ENCODE data around the gene IGSF10.
"Not testable (repeated sequence)": the region's sequence is repeated elsewhere in the genome, so short reads cannot be mapped to it uniquely, and the experiment has no call there.

Gene IGSF10

GRCh38 chr3:151460774-151461450, at the start of gene IGSF10:
Gene IGSF10, minus strand, starts transcription at chr3:151461061. Its CDS starts 2,352 bp downstream, at chr3:151458709.
- DNase-seq = no peak

- DNase-seq = not testable (repeated sequence)
Measured at GRCh38 chr3:151509468-151510135, 48.7 kb upstream of the IGSF10 start.

- DNase-seq = no peak
Measured at GRCh38 chr3:151504606-151505005, 43.7 kb upstream of the IGSF10 start.

GRCh38 chr3:151503074-151503473, 42.2 kb upstream of the IGSF10 start:
- DNase-seq = no peak

GRCh38 chr3:151501923-151502632, 41.2 kb upstream of the IGSF10 start:
- no peak for DNase-seq

- DNase-seq = peak; percentile 23
Measured at GRCh38 chr3:151501171-151501922, 40.5 kb upstream of the IGSF10 start.

GRCh38 chr3:151499168-151499567, 38.3 kb upstream of the IGSF10 start:
- no peak for DNase-seq

GRCh38 chr3:151491525-151491924, 30.7 kb upstream of the IGSF10 start:
- DNase-seq = no peak

- DNase-seq = not testable (repeated sequence)
Measured at GRCh38 chr3:151487833-151488232, 27.0 kb upstream of the IGSF10 start.

GRCh38 chr3:151483961-151484520, 23.2 kb upstream of the IGSF10 start:
- no peak for DNase-seq

GRCh38 chr3:151483488-151483887, 22.6 kb upstream of the IGSF10 start:
- no peak for DNase-seq

- DNase-seq = no peak
Measured at GRCh38 chr3:151480492-151480891, 19.6 kb upstream of the IGSF10 start.

GRCh38 chr3:151479452-151479851, 18.6 kb upstream of the IGSF10 start:
- no peak for DNase-seq

- DNase-seq = no peak
Measured at GRCh38 chr3:151478335-151478697, 17.5 kb upstream of the IGSF10 start.

GRCh38 chr3:151477591-151478334, 16.9 kb upstream of the IGSF10 start:
- no peak for DNase-seq

- DNase-seq = no peak
Measured at GRCh38 chr3:151476344-151477018, 15.6 kb upstream of the IGSF10 start.

GRCh38 chr3:151468284-151468917, 7.5 kb upstream of the IGSF10 start:
- peak; percentile 60 for DNase-seq

GRCh38 chr3:151467069-151467468, 6.2 kb upstream of the IGSF10 start:
- no peak for DNase-seq

GRCh38 chr3:151462991-151463390, 2.1 kb upstream of the IGSF10 start:
- no peak for DNase-seq

- no peak for DNase-seq
Measured at GRCh38 chr3:151462278-151462780, 1.5 kb upstream of the IGSF10 start.

- peak; percentile 59 for DNase-seq
Measured at GRCh38 chr3:151460228-151460627, 633 bp downstream of the IGSF10 start.
